OCI-LY7 (cell line): ENCODE results near the gene RBM28. TPM values are rescaled to one million over a fixed set of nuclear protein-coding genes. Genes with fewer than 3 reads are reported as not detected.

ENCODE experiments used
- BruUV-seq: library from RNA; stranded (reverse); fragments of 400-500 nt; replicated peaks from 2 replicates; lab custom pipeline; 2021; lab: Mats Ljungman, UMichigan
- CTCF ChIA-PET: fragments of 300-600 bp; sonication (Branson Sonifier 250); formaldehyde crosslinking; loops from one replicate; lab custom pipeline; 2022; ENCODE audit warnings: antibody characterized with exemption; ENCODE audit not compliant: unreplicated experiment; lab: Charles Lee
- POLR2A ChIA-PET: fragments of 300-600 bp; sonication (Branson Sonifier 250); formaldehyde crosslinking; loops from one replicate; lab custom pipeline; 2022; ENCODE audit warnings: antibody characterized with exemption; lab: Charles Lee
- DNase-seq: peaks from one replicate; pipeline ENCODE4 v3.0.0-alpha.2; 2015; ENCODE audit warnings: low spot score
- H2AFZ ChIP-seq: fragments of 200-600 bp; sonication (generic), shearing (Covaris generic); 2 replicates; pipeline ENCODE4 v1.6.1; 2014; ENCODE audit warnings: mild to moderate bottlenecking, antibody characterized with exemption, low read length, moderate library complexity
- H3K27ac ChIP-seq: fragments of 200-600 bp; sonication (generic); 2 replicates; pipeline ENCODE4 v1.5.1; 2014; ENCODE audit warnings: mixed run types, low read depth, mild to moderate bottlenecking, moderate library complexity, low read length, inconsistent platforms; ENCODE audit not compliant: poor library complexity, severe bottlenecking
- H3K36me3 ChIP-seq: fragments of 200-600 bp; sonication (generic); 2 replicates; pipeline ENCODE4 v1.6.1; 2014; ENCODE audit warnings: mild to moderate bottlenecking, antibody characterized with exemption, low read length, moderate library complexity, mixed read lengths; ENCODE audit not compliant: insufficient read depth
- H3K4me1 ChIP-seq: fragments of 200-600 bp; sonication (generic); 2 replicates; pipeline ENCODE4 v1.5.1; 2014; ENCODE audit warnings: mild to moderate bottlenecking, low read length; ENCODE audit not compliant: insufficient read depth, poor library complexity, severe bottlenecking
- H3K4me2 ChIP-seq: fragments of 200-600 bp; sonication (generic); 2 replicates; pipeline ENCODE4 v1.6.1; 2014; ENCODE audit warnings: mild to moderate bottlenecking, low read length
- H3K4me3 ChIP-seq: fragments of 200-600 bp; sonication (generic); 2 replicates; pipeline ENCODE4 v1.5.1; 2014; ENCODE audit warnings: mild to moderate bottlenecking, low read depth, low read length; ENCODE audit not compliant: poor library complexity, severe bottlenecking
- H3K79me2 ChIP-seq: fragments of 200-600 bp; sonication (generic); 2 replicates; pipeline ENCODE4 v1.6.1; 2016; ENCODE audit warnings: low read depth, mild to moderate bottlenecking, low read length, moderate library complexity, mixed read lengths; ENCODE audit not compliant: insufficient read depth
- H3K9me2 ChIP-seq: fragments of 200-600 bp; sonication (generic); 2 replicates; pipeline ENCODE4 v1.6.1; 2016; ENCODE audit warnings: mild to moderate bottlenecking, low read length, mixed read lengths; ENCODE audit not compliant: insufficient read depth
- H3K9me3 ChIP-seq: fragments of 200-600 bp; sonication (generic); 2 replicates; pipeline ENCODE4 v1.6.1; 2014; ENCODE audit warnings: mild to moderate bottlenecking, mixed run types, low read length, mixed read lengths
- H4K20me1 ChIP-seq: fragments of 200-600 bp; sonication (generic); 2 replicates; pipeline ENCODE4 v1.6.1; 2014; ENCODE audit warnings: mild to moderate bottlenecking, antibody characterized with exemption, low read length, moderate library complexity, mixed read lengths; ENCODE audit not compliant: insufficient read depth
- EZH2phosphoT487 ChIP-seq: fragments of 200-600 bp; sonication (generic); IDR thresholded peaks from 2 replicates; pipeline ENCODE4 v1.6.1; 2018; ENCODE audit warnings: low read depth, borderline replicate concordance, mild to moderate bottlenecking, mixed run types, antibody characterized with exemption, low read length, moderate library complexity, mixed read lengths
- intact Hi-C: fragments of 100-400 bp; cut with micrococcal nuclease; formaldehyde crosslinking; loops from one replicate; pipeline ENCODE4 v1.10.0; 2022; ENCODE audit not compliant: unreplicated experiment
- small RNA-seq: library from RNA; depleted of rRNA; stranded (forward); fragments of <200 nt; gene quantifications from one replicate; pipeline ENCODE3, GENCODE V24; 2014
- total RNA-seq, 2 experiments: library from RNA; depleted of rRNA in 1 of 2; stranded (reverse); fragments of >200 nt in 1 of 2; shearing (Covaris generic) in 1 of 2; gene quantifications; 2 replicates each; pipeline ENCODE4 v1.2.3, GENCODE V29; 2014 to 2022
- TF ChIP-seq, protein P1 (sequence below): fragments of 200-600 bp; sonication (generic); conservative IDR thresholded peaks from 2 replicates; pipeline ENCODE4 v1.5.1; 2014; ENCODE audit warnings: mild to moderate bottlenecking, antibody characterized with exemption, low read length, moderate library complexity, mixed read lengths

Gene RBM28
- total RNA-seq, 2 experiments from 2014 or later: 35.6 to 70.0 TPM

DNA sequence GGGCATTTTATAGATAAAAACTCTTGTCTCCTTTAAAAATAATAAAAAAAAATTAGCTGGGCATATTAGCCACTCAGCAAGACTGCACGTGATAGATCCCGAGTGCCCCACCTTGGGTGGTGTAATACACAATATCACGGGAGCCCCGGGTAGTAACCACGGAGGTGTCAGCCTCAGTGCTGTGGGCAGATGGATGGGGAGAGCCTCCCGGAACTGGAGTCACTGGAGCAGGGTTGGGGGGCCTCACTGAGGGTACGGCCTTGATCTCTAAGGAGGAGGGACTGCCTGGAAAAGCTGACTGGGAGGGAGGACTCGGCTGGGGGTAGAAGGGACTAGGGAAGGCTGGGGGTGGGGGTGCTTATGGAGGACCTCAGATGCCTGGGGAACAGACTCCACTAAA lies 90.0 kb downstream of the RBM28 start:
- no peaks in the 10 kb centered on the region for H3K36me3 ChIP-seq
- no peak overlapping the region for H2AFZ ChIP-seq
- H3K4me1 ChIP-seq: no peaks in the 10 kb centered on the region
- TF ChIP-seq EZH2phosphoT487: no peak
- TF ChIP-seq, protein P1, sequence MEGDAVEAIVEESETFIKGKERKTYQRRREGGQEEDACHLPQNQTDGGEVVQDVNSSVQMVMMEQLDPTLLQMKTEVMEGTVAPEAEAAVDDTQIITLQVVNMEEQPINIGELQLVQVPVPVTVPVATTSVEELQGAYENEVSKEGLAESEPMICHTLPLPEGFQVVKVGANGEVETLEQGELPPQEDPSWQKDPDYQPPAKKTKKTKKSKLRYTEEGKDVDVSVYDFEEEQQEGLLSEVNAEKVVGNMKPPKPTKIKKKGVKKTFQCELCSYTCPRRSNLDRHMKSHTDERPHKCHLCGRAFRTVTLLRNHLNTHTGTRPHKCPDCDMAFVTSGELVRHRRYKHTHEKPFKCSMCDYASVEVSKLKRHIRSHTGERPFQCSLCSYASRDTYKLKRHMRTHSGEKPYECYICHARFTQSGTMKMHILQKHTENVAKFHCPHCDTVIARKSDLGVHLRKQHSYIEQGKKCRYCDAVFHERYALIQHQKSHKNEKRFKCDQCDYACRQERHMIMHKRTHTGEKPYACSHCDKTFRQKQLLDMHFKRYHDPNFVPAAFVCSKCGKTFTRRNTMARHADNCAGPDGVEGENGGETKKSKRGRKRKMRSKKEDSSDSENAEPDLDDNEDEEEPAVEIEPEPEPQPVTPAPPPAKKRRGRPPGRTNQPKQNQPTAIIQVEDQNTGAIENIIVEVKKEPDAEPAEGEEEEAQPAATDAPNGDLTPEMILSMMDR: no peak
- ChIA-PET POLR2A (no interaction called here), CTCF (interaction anchor here (0.6 kb wide), 1 partner anchor 8 kb away, joined by 3 read pairs; no protein-coding TSS in a partner anchor)
- intact Hi-C loops: no loop called here
- no peak overlapping the region for H3K4me3 ChIP-seq
- H3K4me2 ChIP-seq: no peak overlapping the region
- H3K9me3 ChIP-seq: no peaks in the 10 kb centered on the region
- no peaks in the 10 kb centered on the region for H3K79me2 ChIP-seq
- H4K20me1 ChIP-seq: no peaks in the 10 kb centered on the region
- no peak overlapping the region for H3K27ac ChIP-seq
- no peaks in the 10 kb centered on the region for H3K9me2 ChIP-seq
- BruUV-seq: no TSS peak
- DNase-seq: no peak

DNA sequence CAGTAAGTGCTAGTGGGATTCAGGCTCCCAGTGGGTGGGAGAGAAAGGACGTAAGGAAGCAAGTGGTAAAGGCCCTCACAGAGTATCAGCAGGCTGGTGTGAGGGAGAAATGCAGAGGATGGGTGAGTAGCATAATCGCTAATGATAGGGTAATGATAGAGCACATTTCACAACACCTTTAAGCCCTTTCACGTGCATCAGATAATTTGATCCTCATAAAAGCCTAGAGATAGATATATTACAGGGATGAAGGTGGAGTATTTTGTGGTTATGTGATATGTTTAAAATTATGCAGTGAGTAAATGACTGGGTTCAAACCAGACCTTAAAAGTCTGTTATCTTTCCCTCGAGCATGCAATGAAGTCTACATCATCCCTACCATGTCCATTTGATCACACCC lies 92.4 kb downstream of the RBM28 start:
- no peaks in the 10 kb centered on the region for H3K9me2 ChIP-seq
- no peak overlapping the region for H3K4me2 ChIP-seq
- TF ChIP-seq, protein P1: no peak
- no peak for TF ChIP-seq EZH2phosphoT487
- ChIA-PET CTCF (no interaction called here), POLR2A (no interaction called here)
- H3K36me3 ChIP-seq: no peaks in the 10 kb centered on the region
- intact Hi-C loops: no loop called here
- no peaks in the 10 kb centered on the region for H4K20me1 ChIP-seq
- H2AFZ ChIP-seq: no peak overlapping the region
- no peak for DNase-seq
- H3K4me3 ChIP-seq: no peak overlapping the region
- no peaks in the 10 kb centered on the region for H3K79me2 ChIP-seq
- no TSS peak for BruUV-seq
- no peaks in the 10 kb centered on the region for H3K9me3 ChIP-seq
- H3K27ac ChIP-seq: no peak overlapping the region
- no peaks in the 10 kb centered on the region for H3K4me1 ChIP-seq

Small RNA genes lying within 50 kb of the gene (small RNA-seq; reads per million reads assigned to genes)
- gene RNU7-27P: not detected

Other genes starting within 250 kb of the RBM28 start
- gene LEP, start 102.6 kb downstream of the RBM28 start, total RNA-seq (2014; rRNA removed; shearing (Covaris generic)): not detected in 2 replicates
- not detected in 2 replicates for gene LEP, start 102.6 kb downstream of the RBM28 start, total RNA-seq (2022)
- gene PRRT4, start 17.8 kb upstream of the RBM28 start, total RNA-seq (2014; rRNA removed; shearing (Covaris generic)): not detected in 2 replicates
- gene PRRT4, start 17.8 kb upstream of the RBM28 start, total RNA-seq (2022): not detected in 2 replicates
- 23.3 and 26.6 TPM in 2 replicates for gene IMPDH1, start 66.1 kb upstream of the RBM28 start, total RNA-seq (2014; rRNA removed; shearing (Covaris generic))
- 50.5 and 51.3 TPM in 2 replicates for gene IMPDH1, start 66.1 kb upstream of the RBM28 start, total RNA-seq (2022)
- 23.7 and 33.9 TPM in 2 replicates for gene HILPDA, start 112.0 kb upstream of the RBM28 start, total RNA-seq (2014; rRNA removed; shearing (Covaris generic))
- 19.4 and 22.4 TPM in 2 replicates for gene HILPDA, start 112.0 kb upstream of the RBM28 start, total RNA-seq (2022)
- 25.4 and 27.8 TPM in 2 replicates for gene METTL2B, start 132.8 kb upstream of the RBM28 start, total RNA-seq (2014; rRNA removed; shearing (Covaris generic))
- 35.4 and 40.7 TPM in 2 replicates for gene METTL2B, start 132.8 kb upstream of the RBM28 start, total RNA-seq (2022)